HepG2 (cell line): ENCODE data around the gene TADA3. TPM values are rescaled to one million over a fixed set of nuclear protein-coding genes. Genes with fewer than 3 reads are reported as not detected.
A peak's percentile ranks its signal among the peaks of the same experiment; 100 is the strongest.

Source experiments
- CENPX ChIP-seq: sonication (generic); formaldehyde crosslinking; IDR thresholded peaks from 2 replicates; pipeline ENCODE4 v1.9.0; 2021; ENCODE audit warnings: mild to moderate bottlenecking, missing genetic modification reagents, moderate library complexity
- MTA1 ChIP-seq: sonication (generic); formaldehyde crosslinking; IDR thresholded peaks from 2 replicates; pipeline ENCODE4 v1.4.0; 2020; ENCODE audit warnings: missing genetic modification reagents, mild to moderate bottlenecking, borderline replicate concordance
- SYNCRIP ChIP-seq: fragments of 200-400 bp; formaldehyde crosslinking; IDR thresholded peaks from 2 replicates; pipeline ENCODE4 v1.6.1; 2018; ENCODE audit warnings: mild to moderate bottlenecking, low read depth, low read length; ENCODE audit not compliant: insufficient read depth
- ZFP41 ChIP-seq: sonication (generic); formaldehyde crosslinking; IDR thresholded peaks from 2 replicates; pipeline ENCODE4 v1.4.0; 2020; ENCODE audit warnings: mild to moderate bottlenecking, missing genetic modification reagents, borderline replicate concordance
- ZNF331 ChIP-seq: sonication (generic); formaldehyde crosslinking; IDR thresholded peaks from 2 replicates; pipeline ENCODE4 v1.4.0; 2020; ENCODE audit warnings: missing genetic modification reagents
- ZNF451 ChIP-seq: sonication (generic); formaldehyde crosslinking; IDR thresholded peaks from 2 replicates; pipeline ENCODE4 v1.5.0; 2020; ENCODE audit warnings: mild to moderate bottlenecking, missing genetic modification reagents
- ZNF670 ChIP-seq: sonication (generic); formaldehyde crosslinking; IDR thresholded peaks from 2 replicates; pipeline ENCODE4 v1.8.0; 2022; ENCODE audit warnings: mild to moderate bottlenecking, missing genetic modification reagents, borderline replicate concordance
- ZNF710 ChIP-seq: sonication (generic); formaldehyde crosslinking; IDR thresholded peaks from 2 replicates; pipeline ENCODE4 v1.5.0; 2020; ENCODE audit warnings: mild to moderate bottlenecking, missing genetic modification reagents, borderline replicate concordance
- ZNF800 ChIP-seq: sonication (generic); formaldehyde crosslinking; IDR thresholded peaks from 2 replicates; pipeline ENCODE4 v1.4.0; 2020; ENCODE audit warnings: missing genetic modification reagents
- polyA plus RNA-seq, 8 experiments: library from polyadenylated mRNA; depleted of rRNA in 3 of 8; stranded (reverse) in 7 of 8; unstranded in 1 of 8; fragments of >200 nt; fragmentation: Illumina TruSeq in 4 of 8; extraction: Trizol in 4 of 8; gene quantifications; 2 replicates each; pipeline versions ENCODE4 v1.2.1 to v1.2.3, GENCODE V29; 2011 to 2016; ENCODE audit warnings: low read depth in 4 of 8, missing spikeins in 1 of 8, mixed read lengths in 1 of 8; ENCODE audit not compliant: insufficient read depth in 1 of 8
- total RNA-seq, 5 experiments: library from RNA; depleted of rRNA; stranded (reverse); fragments of >200 nt; fragmentation: Illumina TruSeq; extraction: Trizol; gene quantifications; 2 replicates each; pipeline ENCODE4 v1.2.3, GENCODE V29; 2016; ENCODE audit warnings: low read depth in 1 of 5
- TF ChIP-seq, protein P1 (sequence below): sonication (generic); formaldehyde crosslinking; IDR thresholded peaks from 2 replicates; pipeline ENCODE4; 2020; ENCODE audit warnings: missing genetic modification reagents, mild to moderate bottlenecking, borderline replicate concordance
- TF ChIP-seq, protein P2 (sequence below): sonication (generic); formaldehyde crosslinking; IDR thresholded peaks from 2 replicates; pipeline ENCODE4 v1.5.0; 2020; ENCODE audit warnings: mild to moderate bottlenecking, missing genetic modification reagents
- TF ChIP-seq, protein P3 (sequence below): sonication (generic); formaldehyde crosslinking; conservative IDR thresholded peaks from 2 replicates; pipeline ENCODE4 v1.4.0; 2020; ENCODE audit warnings: missing genetic modification reagents

The TADA3 gene
- total and polyA plus RNA-seq, 2 of the 13 experiments (the other 11 are each of a cell fraction or from before 2014, with no cell fraction given), result 32.1 to 37.1 TPM

DNA sequence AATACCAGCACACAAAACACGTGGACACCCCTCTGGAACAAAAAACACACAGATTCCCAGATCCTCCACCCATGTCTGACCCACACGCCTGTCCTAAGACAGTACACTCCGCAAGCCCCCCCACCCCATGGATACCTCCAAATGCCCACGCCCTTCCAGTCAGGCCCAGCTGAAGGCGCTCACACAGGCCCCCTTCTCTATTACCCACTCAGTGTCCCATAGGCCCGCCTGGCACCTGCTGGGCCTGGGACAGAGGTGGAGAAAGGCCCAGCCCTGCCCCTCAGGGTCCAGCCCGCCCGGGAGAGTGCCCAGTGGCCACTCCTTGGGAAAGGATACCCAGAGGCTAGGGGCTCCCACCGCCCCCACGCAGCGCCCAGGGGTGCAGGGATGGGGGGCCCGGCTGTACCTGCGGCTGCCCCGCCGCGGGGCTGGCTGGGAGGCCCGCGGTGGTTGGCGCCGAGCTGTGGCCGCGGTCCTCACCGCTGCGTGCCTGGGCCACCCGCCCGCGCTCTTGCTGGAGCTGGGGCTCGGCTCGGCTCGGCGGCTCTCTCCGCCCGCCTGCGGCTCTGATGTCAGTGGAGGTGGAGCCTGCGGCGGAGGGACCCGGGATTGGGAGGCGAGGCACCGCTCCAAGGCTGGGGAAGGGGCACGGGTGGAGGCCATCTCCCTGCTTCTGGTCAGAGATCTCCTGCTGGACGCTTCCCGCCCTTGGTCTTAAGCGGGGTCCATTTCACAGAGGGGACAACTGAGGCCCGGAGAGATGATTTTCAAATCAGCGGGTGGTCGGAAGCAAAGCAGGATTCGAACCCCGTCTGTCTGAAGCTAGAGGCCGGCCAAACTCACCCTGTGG lies 22.6 kb downstream of the TADA3 start, which contains the start of gene CAMK1 (continued):
- TF ChIP-seq, protein P1, sequence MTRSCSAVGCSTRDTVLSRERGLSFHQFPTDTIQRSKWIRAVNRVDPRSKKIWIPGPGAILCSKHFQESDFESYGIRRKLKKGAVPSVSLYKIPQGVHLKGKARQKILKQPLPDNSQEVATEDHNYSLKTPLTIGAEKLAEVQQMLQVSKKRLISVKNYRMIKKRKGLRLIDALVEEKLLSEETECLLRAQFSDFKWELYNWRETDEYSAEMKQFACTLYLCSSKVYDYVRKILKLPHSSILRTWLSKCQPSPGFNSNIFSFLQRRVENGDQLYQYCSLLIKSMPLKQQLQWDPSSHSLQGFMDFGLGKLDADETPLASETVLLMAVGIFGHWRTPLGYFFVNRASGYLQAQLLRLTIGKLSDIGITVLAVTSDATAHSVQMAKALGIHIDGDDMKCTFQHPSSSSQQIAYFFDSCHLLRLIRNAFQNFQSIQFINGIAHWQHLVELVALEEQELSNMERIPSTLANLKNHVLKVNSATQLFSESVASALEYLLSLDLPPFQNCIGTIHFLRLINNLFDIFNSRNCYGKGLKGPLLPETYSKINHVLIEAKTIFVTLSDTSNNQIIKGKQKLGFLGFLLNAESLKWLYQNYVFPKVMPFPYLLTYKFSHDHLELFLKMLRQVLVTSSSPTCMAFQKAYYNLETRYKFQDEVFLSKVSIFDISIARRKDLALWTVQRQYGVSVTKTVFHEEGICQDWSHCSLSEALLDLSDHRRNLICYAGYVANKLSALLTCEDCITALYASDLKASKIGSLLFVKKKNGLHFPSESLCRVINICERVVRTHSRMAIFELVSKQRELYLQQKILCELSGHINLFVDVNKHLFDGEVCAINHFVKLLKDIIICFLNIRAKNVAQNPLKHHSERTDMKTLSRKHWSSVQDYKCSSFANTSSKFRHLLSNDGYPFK (CRISPR knock-in tag), result no peak
- no peak for TF ChIP-seq SYNCRIP
- TF ChIP-seq, protein P2, sequence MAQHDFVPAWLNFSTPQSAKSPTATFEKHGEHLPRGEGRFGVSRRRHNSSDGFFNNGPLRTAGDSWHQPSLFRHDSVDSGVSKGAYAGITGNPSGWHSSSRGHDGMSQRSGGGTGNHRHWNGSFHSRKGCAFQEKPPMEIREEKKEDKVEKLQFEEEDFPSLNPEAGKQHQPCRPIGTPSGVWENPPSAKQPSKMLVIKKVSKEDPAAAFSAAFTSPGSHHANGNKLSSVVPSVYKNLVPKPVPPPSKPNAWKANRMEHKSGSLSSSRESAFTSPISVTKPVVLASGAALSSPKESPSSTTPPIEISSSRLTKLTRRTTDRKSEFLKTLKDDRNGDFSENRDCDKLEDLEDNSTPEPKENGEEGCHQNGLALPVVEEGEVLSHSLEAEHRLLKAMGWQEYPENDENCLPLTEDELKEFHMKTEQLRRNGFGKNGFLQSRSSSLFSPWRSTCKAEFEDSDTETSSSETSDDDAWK, result no peak
- TF ChIP-seq ZNF670, result no peak
- TF ChIP-seq ZNF710 (CRISPR knock-in tag), result no peak
- TF ChIP-seq ZNF800 (CRISPR knock-in tag), result no peak
- no peak for TF ChIP-seq MTA1
- peak; percentile 99 for TF ChIP-seq ZNF331 (CRISPR knock-in tag)
- TF ChIP-seq ZFP41, result no peak
- TF ChIP-seq, protein P3, sequence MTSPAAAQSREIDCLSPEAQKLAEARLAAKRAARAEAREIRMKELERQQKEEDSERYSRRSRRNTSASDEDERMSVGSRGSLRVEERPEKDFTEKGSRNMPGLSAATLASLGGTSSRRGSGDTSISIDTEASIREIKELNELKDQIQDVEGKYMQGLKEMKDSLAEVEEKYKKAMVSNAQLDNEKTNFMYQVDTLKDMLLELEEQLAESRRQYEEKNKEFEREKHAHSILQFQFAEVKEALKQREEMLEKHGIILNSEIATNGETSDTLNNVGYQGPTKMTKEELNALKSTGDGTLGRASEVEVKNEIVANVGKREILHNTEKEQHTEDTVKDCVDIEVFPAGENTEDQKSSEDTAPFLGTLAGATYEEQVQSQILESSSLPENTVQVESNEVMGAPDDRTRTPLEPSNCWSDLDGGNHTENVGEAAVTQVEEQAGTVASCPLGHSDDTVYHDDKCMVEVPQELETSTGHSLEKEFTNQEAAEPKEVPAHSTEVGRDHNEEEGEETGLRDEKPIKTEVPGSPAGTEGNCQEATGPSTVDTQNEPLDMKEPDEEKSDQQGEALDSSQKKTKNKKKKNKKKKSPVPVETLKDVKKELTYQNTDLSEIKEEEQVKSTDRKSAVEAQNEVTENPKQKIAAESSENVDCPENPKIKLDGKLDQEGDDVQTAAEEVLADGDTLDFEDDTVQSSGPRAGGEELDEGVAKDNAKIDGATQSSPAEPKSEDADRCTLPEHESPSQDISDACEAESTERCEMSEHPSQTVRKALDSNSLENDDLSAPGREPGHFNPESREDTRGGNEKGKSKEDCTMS (CRISPR knock-in tag), result no peak
- no peak; the same call in 1 of the 2 replicates for TF ChIP-seq ZNF451 (CRISPR knock-in tag)
- no peak for TF ChIP-seq CENPX (CRISPR knock-in tag)
